Measurements from ENCODE around the gene PSMD2.
A peak's percentile ranks its signal among the peaks of the same experiment; 100 is the strongest.

GRCh38 chr3:184351511-184352148, 52.6 kb downstream of the PSMD2 start:
- TF ChIP-seq CTCF (IDR thresholded peaks at IDR 0.05; ENCODE audit: poor library complexity, severe bottlenecking), result no peak
- no peak for TF ChIP-seq TAF1 (IDR thresholded peaks at IDR 0.05; ENCODE audit: low read depth)
- peak; percentile 13 for TF ChIP-seq POLR2AphosphoS5 (IDR thresholded peaks at IDR 0.05)
- no peak for TF ChIP-seq EP300 (conservative IDR thresholded peaks at IDR 0.05; ENCODE audit: poor library complexity, severe bottlenecking)

Data from neural cell (in vitro differentiated cells).